IPS-NIHi11 (cell line): Measurements from ENCODE around the gene TNFRSF13B.

ENCODE experiments used
- DNase-seq: peaks from one replicate; pipeline ENCODE4 v3.0.0; 2012; ENCODE audit warnings: mixed read lengths, low spot score

Gene TNFRSF13B

DNA sequence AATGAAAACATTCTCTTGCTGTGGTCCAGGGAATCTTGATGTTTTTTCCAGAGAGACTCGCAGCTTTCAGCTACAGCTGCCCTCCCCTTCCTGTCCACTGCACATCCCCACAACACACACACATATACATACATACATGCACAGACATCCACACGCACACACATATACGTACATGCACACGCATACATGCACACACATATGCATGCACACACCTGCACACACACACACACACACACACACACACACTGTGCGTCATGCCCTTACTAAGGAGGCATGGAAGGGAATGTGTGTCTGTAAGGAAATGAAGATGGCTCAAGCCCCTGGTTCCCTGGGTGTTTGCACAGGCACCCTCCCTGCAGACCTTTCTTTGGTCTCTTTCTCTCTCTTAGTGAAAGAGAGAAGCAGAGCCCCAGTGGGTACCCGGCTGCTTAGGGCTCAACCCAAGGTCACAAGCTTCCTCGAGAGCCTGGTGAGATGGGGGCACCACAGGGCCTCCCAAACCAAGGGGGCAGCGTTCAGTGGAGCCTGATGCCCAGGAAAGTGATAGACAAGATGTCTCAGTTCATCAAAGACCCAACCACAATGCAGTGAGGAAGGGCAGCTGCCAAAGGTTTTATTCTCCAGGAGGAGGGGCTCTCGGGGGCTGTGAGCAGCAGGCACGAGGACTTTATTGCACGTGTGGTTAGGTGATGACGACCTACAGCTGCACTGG, 33.3 kb downstream of the TNFRSF13B start:
- DNase-seq = no peak

- DNase-seq = no peak
Measured at GRCh38 chr17:16938031-16938430, 33.9 kb downstream of the TNFRSF13B start.

- no peak for DNase-seq
Measured at GRCh38 chr17:16937431-16937830, 34.5 kb downstream of the TNFRSF13B start.

DNA sequence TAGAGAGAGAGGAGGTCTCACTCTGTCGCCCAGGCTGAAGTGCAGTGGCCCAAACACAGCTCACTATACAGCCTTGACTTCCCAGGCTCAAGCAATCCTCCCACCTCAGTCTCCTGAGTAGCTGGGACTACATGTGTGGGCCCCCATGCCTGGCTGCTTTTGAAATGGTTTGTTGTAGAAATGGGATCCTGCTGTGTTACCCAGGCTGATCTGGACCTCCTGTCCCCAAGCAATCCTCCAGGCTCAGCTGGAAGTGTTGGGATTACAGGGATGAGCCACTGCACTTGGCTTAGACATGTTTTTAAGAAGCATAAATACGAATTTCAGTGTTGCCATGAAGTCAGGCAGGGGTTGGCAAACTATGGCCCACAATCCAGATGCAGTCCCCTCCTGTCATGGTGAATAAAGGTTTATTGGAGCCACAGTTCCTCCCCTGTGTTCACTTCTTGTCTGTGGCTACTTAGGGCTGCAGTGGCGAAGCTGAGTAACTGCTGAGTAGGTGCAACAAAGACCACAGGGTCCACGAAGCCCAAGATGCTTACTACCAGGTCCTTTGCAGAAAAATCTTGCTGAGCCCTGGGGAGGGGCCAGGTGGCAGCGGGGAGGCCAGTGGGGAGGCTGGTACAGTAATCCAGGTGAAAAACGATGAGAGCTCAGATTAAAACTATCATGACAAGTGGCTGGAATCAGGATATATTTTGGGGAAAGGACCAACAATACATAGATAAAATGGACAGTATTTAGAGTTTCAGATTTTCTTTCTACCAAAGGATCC, 35.2 kb downstream of the TNFRSF13B start:
- no peak for DNase-seq

GRCh38 chr17:16935786-16936185, 36.1 kb downstream of the TNFRSF13B start:
- no peak for DNase-seq

- DNase-seq = no peak
Measured at GRCh38 chr17:16935241-16935663, 36.7 kb downstream of the TNFRSF13B start.

DNA sequence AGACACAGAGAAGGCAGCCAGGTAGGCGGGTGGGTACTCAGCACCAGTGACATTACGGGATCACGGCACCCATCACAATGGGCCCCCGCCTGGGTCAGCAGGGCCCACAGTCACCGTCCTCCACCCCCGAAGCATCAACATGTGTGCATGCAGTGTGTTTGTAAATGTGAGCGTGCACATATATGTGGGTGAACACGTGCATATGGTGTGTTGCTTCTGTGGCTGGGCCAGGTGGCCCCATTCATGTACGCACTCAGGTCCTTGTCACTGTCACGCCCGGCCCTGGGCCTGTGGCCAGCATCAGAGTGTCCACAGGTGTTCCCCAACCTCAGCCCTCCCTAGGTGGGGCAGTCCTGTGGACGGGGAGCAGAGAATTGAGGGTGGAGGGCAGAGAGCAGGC, 37.1 kb downstream of the TNFRSF13B start:
- no peak for DNase-seq

DNA sequence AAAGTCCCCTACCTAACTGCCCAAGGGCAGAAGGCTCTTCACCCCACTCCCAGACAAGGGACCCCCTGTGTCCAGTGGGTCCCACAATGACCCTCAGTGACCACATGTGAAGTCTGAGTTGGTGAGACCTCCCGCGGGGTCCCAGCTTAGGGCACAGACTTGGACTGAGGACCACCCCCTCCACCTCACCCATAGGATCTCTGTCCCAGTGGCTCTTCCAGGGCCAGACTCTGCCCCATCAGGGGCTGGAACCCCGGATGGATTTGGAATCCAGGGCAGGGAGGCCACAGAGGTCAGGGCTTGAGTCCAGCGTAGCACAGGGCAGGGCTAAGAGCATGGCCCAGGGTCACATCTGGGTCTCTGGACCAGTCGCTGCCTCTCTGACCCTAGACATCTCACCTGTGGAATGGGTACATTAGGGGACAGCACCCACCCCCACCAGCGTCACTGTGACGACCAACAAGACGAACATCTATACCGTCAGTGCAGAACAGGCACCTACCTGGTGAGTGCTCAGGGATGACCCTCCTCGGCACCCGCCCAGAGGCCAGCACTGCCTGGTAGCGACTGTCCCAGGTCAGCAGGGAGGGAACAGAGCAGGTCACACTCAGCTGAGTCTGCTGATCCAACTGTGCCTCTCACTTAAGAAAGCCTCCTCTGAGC, 37.7 kb downstream of the TNFRSF13B start:
- no peak for DNase-seq

- DNase-seq = no peak
Measured at GRCh38 chr17:16933317-16934132, 38.4 kb downstream of the TNFRSF13B start.

GRCh38 chr17:16932611-16933010, 39.3 kb downstream of the TNFRSF13B start:
- DNase-seq = no peak

- DNase-seq = no peak
Measured at GRCh38 chr17:16932156-16932555, 39.8 kb downstream of the TNFRSF13B start.

- no peak for DNase-seq
Measured at GRCh38 chr17:16931318-16932060, 40.4 kb downstream of the TNFRSF13B start.

- DNase-seq = no peak
Measured at GRCh38 chr17:16930571-16931317, 41.2 kb downstream of the TNFRSF13B start.

DNA sequence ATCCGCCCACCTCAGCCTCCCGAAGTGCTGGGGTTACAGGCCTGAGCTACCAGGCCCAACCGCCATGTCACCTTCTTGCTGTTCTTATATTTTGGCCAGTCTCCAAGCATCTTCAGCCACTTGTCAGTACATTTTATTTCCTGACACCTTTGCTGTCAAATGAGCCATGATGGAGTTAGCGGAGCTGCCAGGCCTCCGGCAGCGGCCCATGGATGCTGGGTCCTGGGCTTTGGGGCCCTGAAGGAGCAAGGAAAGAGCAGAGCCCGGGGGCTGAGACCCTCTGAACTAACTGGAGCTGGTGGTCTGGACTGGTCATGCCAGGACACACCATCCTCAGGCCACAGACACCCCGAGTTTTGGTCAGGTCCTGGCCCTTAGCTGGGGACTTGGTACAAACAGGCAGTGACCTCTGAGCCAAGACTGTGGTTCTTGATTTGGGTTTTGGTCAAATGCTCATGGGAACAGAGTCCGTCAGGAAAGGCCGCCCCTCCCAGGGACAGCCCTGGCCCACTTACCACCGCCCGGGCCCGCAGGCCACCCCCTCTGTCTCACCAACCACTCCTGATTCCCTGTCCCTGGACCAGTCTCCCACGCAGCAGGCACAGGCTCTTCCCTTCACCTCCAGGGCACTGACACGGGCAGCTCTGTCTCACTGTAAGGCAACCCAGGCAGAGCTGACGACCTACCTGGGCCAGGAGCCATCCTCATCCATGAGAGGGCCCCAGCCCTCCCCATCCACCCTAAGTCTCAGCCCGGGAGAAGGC, 42.0 kb downstream of the TNFRSF13B start:
- DNase-seq = no peak

DNA sequence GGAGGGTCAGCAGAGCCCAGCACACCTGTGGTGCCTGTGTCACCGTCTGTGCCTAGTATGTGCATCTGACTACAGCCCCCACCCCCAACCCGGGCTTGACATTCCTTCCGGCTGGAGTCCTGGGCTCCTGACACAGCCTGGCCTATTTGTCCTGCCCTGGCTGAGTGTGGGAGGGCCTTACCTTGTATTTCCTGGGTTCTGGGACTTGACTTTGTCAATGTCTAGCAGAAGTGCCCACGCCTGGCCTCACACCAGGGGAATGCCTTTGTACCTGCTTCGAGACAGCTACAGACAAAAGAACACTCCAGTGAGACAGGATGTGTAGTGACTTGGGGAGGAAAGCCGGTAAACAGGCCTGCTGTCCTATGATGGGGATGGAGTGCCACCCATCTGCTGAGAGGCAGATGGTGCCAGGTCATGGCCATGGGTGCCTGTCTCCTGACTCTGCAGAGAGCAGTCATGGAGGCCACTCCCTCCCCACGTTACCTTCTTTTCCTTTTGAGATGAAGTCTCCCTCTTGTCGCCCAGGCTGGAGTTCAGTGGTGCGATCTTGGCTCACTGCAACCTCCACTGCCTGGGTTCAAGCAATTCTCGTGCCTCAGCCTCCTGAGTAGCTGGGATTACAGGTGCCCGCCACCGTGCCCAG, 42.8 kb downstream of the TNFRSF13B start:
- no peak for DNase-seq

DNA sequence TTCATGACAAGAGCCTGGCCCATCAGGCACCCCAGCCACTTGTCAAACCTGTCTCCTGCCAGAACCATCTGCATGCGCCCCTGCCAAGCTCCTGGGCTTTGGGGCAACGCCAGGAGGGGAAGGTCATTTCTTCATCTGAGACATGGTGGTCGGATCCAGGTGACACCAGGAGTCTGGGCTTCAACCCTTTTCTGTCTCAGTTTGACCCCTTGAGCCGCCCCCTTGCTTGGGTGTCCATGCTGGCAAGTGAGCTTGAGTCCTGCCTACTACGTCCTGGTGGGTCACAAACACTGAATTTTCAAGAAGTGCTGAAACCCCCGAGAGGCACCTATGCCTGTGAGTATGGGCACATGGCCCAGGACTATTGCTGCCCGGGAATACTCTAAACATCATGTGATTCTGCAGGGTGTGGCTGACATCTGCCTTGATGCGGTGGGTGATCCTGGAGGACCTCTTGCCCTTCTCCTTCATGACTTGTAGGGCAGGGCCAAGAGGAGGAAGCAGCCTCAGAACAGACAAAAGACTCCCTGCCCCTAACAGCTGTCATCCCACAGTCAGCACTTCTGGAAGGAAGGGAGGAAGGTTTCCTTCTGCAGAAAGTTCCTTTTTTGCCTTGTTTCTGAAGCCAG, 43.4 kb downstream of the TNFRSF13B start:
- no peak for DNase-seq

DNA sequence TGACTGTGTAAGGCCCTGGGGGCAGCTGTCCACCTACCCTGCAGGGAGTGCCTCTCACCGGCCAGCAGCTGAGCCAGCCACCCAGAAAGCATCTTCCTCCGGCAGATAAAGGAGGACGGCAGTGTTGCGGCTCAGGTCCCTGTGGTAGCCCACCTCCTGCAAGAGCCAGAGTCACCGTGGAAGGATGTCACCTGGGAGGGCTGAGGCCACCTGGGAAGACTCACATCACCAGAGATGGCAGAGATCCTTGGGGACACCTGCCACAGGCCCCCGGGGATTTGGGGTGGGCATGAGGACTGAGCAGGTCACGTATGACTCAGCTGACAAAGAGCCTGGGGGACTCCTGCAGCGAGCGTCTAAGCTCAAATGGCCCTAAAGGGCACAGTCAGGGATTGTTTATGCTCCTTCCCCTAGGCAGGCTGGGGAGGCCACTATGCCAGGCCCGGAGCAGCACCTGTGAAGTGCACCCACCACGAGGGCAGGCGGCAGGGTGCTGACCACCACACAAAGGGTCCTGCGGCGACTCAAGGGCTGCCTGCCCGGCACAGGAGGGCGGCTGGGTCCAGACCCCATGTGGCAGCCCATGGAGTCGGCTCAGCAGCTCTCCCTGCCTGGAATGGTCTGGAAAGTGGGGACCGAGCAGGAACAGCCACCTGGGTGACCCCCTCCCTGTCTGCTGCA, 44.1 kb downstream of the TNFRSF13B start:
- no peak for DNase-seq
